ENCODE measurements around the gene ARRDC5.
"Not testable (repeated sequence)": the region's sequence is repeated elsewhere in the genome, so short reads cannot be mapped to it uniquely, and the experiment has no call there.

GRCh38 chr19:4882874-4883273 lies 19.8 kb downstream of the ARRDC5 start:
- TF ChIP-seq, protein P1, sequence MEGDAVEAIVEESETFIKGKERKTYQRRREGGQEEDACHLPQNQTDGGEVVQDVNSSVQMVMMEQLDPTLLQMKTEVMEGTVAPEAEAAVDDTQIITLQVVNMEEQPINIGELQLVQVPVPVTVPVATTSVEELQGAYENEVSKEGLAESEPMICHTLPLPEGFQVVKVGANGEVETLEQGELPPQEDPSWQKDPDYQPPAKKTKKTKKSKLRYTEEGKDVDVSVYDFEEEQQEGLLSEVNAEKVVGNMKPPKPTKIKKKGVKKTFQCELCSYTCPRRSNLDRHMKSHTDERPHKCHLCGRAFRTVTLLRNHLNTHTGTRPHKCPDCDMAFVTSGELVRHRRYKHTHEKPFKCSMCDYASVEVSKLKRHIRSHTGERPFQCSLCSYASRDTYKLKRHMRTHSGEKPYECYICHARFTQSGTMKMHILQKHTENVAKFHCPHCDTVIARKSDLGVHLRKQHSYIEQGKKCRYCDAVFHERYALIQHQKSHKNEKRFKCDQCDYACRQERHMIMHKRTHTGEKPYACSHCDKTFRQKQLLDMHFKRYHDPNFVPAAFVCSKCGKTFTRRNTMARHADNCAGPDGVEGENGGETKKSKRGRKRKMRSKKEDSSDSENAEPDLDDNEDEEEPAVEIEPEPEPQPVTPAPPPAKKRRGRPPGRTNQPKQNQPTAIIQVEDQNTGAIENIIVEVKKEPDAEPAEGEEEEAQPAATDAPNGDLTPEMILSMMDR (IDR thresholded peaks at IDR 0.05; ENCODE audit: insufficient read depth, low read length, poor library complexity, severe bottlenecking) = not testable (repeated sequence)
- not testable (repeated sequence) for TF ChIP-seq EZH2phosphoT487 (conservative IDR thresholded peaks at IDR 0.05; ENCODE audit: low read length)
